Tibial nerve (tissue), 4 donors: ENCODE data around the gene ARMCX6.

Experiments used
- CTCF ChIP-seq, 5 experiments: fragments of 200-600 bp in 3 of 5; fragments of 450-650 bp in 2 of 5; sonication (generic) in 3 of 5; IDR thresholded peaks; one replicate each; pipeline ENCODE4 v1.5.1; 2016 to 2019; ENCODE audit warnings: antibody characterized with exemption in 5 of 5, mild to moderate bottlenecking in 3 of 5, moderate library complexity in 2 of 5
- EP300 ChIP-seq, 2 donors: sonication (generic); formaldehyde crosslinking; IDR thresholded peaks; one replicate each; pipeline ENCODE4 v1.6.1; 2017; ENCODE audit warnings: antibody characterized with exemption in 2 of 2, mild to moderate bottlenecking in 1 of 2
- POLR2A ChIP-seq, 2 donors: fragments of 450-650 bp; IDR thresholded peaks; one replicate each; pipeline ENCODE4 v1.6.1; 2017; ENCODE audit warnings: antibody characterized with exemption in 2 of 2, mild to moderate bottlenecking in 2 of 2, moderate library complexity in 2 of 2

GRCh38 chrX:101642093-101642492 lies 24.3 kb upstream of the ARMCX6 start:
- no peak for TF ChIP-seq POLR2A (IDR thresholded peaks at IDR 0.05)
- no peak for TF ChIP-seq CTCF (IDR thresholded peaks at IDR 0.05)
- no peak for TF ChIP-seq EP300 (IDR thresholded peaks at IDR 0.05)
